Activated naive CD4-positive, alpha-beta T cell treated with Interleukin-2 at 50 U/mL for 16 hours (primary cell): ENCODE results near the gene CPSF6.
"Not testable (repeated sequence)": the region's sequence is repeated elsewhere in the genome, so short reads cannot be mapped to it uniquely, and the experiment has no call there.

Experiments
- DNase-seq: peaks from one replicate; pipeline ENCODE4 v3.0.0-alpha.2; 2020

Gene CPSF6

GRCh38 chr12:69239352-69239921, at the start of gene CPSF6:
TSS of gene CPSF6 (plus strand) at chr12:69239569. CDS start at chr12:69239647, 78 bp downstream.
- DNase-seq: peak; percentile 97

- no peak for DNase-seq
Observed at GRCh38 chr12:69196302-69197288, 42.8 kb upstream of the CPSF6 start.

GRCh38 chr12:69199976-69200375, 39.4 kb upstream of the CPSF6 start:
- not testable (repeated sequence) for DNase-seq

GRCh38 chr12:69204191-69204590, 35.2 kb upstream of the CPSF6 start:
- DNase-seq: no peak

GRCh38 chr12:69210661-69211060, 28.7 kb upstream of the CPSF6 start:
- no peak for DNase-seq

GRCh38 chr12:69211160-69211559, 28.2 kb upstream of the CPSF6 start:
- DNase-seq: no peak

- DNase-seq: no peak
Observed at GRCh38 chr12:69214169-69214568, 25.2 kb upstream of the CPSF6 start.

GRCh38 chr12:69225251-69225910, 14.0 kb upstream of the CPSF6 start:
- no peak for DNase-seq

- DNase-seq: no peak
Observed at GRCh38 chr12:69231479-69231878, 7.9 kb upstream of the CPSF6 start.

GRCh38 chr12:69238589-69239351, 599 bp upstream of the CPSF6 start:
- no peak for DNase-seq

GRCh38 chr12:69239922-69240630, 707 bp downstream of the CPSF6 start:
- peak; percentile 55 for DNase-seq

- DNase-seq: peak; percentile 39
Observed at GRCh38 chr12:69240631-69240995, 1.2 kb downstream of the CPSF6 start.

GRCh38 chr12:69241438-69242092, 2.2 kb downstream of the CPSF6 start:
- DNase-seq: no peak

GRCh38 chr12:69243099-69244084, 4.0 kb downstream of the CPSF6 start:
- no peak for DNase-seq

- DNase-seq: no peak
Observed at GRCh38 chr12:69247268-69248018, 8.1 kb downstream of the CPSF6 start.

- DNase-seq: no peak
Observed at GRCh38 chr12:69252033-69252432, 12.7 kb downstream of the CPSF6 start.

GRCh38 chr12:69254046-69254445, 14.7 kb downstream of the CPSF6 start:
- no peak for DNase-seq

- no peak for DNase-seq
Observed at GRCh38 chr12:69254862-69255261, 15.5 kb downstream of the CPSF6 start.

- no peak for DNase-seq
Observed at GRCh38 chr12:69258655-69259054, 19.3 kb downstream of the CPSF6 start.
